ENCODE measurements around the gene JARID2.

JARID2 gene

DNA sequence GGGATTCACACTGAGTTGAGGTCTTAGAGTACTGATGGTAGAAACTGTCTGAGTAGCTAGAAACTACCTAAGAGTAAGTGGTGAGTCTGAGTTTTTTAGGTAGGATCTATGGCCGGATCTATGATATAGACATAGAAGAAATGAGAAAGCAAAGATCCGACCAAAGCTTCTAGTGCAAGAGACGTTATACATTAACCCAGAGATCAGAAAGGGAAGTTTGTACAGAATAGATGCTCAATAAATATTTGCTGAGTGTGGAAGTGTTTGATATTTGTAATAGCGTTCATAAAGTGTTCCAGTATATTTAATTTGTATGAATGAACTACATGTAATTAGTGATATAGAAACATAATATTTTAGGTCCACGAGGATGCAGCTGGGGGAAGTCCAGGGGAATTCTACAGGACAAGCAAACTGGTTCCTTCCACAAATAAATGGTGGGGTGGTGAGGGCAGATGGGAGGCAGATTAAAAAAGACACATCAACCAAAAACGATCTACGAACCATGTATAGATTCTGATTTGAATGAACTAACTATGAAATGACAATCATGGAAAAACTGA, 31.9 kb upstream of the JARID2 start:
- no peaks in the 10 kb centered on the region for H3K36me3 ChIP-seq
- no peak overlapping the region for H3K4me3 ChIP-seq (ENCODE audit: low read depth, low read length)
- H3K27ac ChIP-seq, result no peak overlapping the region
- DNase-seq, result no peak
- no peaks in the 10 kb centered on the region for H3K27me3 ChIP-seq (ENCODE audit: insufficient read depth, low read depth, severe bottlenecking)
- H3K9me3 ChIP-seq (ENCODE audit: severe bottlenecking), result peaks cover 2% of the 10 kb centered on the region
- TF ChIP-seq, protein P1, sequence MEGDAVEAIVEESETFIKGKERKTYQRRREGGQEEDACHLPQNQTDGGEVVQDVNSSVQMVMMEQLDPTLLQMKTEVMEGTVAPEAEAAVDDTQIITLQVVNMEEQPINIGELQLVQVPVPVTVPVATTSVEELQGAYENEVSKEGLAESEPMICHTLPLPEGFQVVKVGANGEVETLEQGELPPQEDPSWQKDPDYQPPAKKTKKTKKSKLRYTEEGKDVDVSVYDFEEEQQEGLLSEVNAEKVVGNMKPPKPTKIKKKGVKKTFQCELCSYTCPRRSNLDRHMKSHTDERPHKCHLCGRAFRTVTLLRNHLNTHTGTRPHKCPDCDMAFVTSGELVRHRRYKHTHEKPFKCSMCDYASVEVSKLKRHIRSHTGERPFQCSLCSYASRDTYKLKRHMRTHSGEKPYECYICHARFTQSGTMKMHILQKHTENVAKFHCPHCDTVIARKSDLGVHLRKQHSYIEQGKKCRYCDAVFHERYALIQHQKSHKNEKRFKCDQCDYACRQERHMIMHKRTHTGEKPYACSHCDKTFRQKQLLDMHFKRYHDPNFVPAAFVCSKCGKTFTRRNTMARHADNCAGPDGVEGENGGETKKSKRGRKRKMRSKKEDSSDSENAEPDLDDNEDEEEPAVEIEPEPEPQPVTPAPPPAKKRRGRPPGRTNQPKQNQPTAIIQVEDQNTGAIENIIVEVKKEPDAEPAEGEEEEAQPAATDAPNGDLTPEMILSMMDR (IDR thresholded peaks at IDR 0.05; ENCODE audit: low read depth, low read length), result no peak

DNA sequence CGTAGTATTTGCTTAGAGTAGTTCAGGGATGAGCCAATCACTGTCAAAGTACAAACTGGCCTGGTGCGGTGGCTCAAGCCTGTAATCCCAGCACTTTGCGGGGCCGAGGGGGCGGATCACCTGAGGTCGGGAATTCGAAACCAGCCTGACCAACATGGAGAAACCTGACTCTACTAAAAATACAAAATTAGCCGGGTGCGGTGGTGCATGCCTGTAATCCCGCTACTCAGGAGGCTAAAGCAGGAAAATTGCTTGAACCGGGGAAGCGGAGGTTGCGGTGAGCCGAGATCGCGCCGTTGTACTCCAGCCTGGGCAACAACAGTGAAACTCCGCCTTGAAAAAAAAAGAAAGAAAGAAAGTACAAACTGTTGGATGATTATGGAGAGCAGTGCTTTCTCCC, 27.5 kb upstream of the JARID2 start:
- Histone ChIP-seq H3K36me3 (no peaks in the 10 kb centered on the region), H3K27ac (no peak overlapping the region), H3K4me3 (ENCODE audit: low read depth, low read length) (no peak overlapping the region), H3K9me3 (ENCODE audit: severe bottlenecking) (peaks cover 3% of the 10 kb centered on the region), H3K27me3 (ENCODE audit: insufficient read depth, low read depth, severe bottlenecking) (no peaks in the 10 kb centered on the region)
- DNase-seq, result peak; percentile 30
- TF ChIP-seq, protein P1 (IDR thresholded peaks at IDR 0.05; ENCODE audit: low read depth, low read length), result no peak

DNA sequence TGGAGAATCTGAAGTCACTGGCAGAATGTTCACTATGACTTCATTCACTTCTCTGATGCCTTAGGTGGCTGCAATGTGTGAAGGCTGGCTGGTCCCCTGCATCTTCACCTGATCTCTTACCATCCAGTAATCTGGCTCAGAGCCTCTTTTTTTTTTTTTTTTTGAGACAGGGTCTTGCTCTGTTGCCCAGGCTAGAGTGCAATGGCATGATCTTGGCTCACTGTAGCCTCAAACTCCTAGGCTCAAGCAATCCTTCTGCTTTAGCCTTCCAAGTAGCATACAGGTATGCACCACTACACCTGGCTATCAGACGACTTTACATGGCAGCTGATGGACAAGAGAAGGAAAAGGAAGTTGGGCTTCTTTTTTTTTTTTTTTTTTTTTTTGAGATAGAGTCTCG, 25.8 kb upstream of the JARID2 start:
- TF ChIP-seq, protein P1 (IDR thresholded peaks at IDR 0.05; ENCODE audit: low read depth, low read length), result no peak
- Histone ChIP-seq H3K27ac (no peak overlapping the region), H3K27me3 (ENCODE audit: insufficient read depth, low read depth, severe bottlenecking) (no peaks in the 10 kb centered on the region), H3K36me3 (no peaks in the 10 kb centered on the region), H3K9me3 (ENCODE audit: severe bottlenecking) (peaks cover 3% of the 10 kb centered on the region), H3K4me3 (ENCODE audit: low read depth, low read length) (no peak overlapping the region)
- DNase-seq, result no peak

DNA sequence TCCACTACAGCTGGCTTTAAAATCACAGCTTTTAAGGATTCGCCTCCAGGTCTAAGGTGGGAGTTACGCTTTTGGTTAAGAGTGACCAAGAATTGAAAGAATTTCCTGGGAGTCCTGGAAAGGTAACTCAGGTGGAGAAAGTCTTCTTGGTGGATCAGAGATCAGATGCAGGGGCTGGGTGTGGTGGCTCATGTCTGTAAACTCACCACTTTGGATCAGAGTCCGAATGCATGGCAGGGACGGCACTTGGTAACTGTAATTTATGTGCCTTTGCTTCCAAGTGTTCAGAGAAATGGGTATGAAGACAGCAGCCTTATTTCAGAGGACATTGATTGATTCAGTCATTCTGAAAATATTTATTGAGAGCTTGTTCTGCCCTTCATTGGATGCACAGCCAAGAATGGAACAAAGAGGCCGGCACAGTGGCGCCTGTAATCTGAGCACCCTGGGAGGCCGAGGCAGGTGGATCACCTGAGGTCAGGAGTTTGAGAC, 18.0 kb upstream of the JARID2 start:
- no peaks in the 10 kb centered on the region for H3K27me3 ChIP-seq (ENCODE audit: insufficient read depth, low read depth, severe bottlenecking)
- no peak for DNase-seq
- no peak overlapping the region for H3K27ac ChIP-seq
- no peaks in the 10 kb centered on the region for H3K36me3 ChIP-seq
- TF ChIP-seq, protein P1 (IDR thresholded peaks at IDR 0.05; ENCODE audit: low read depth, low read length), result no peak
- H3K4me3 ChIP-seq (ENCODE audit: low read depth, low read length), result no peak overlapping the region
- no peaks in the 10 kb centered on the region for H3K9me3 ChIP-seq (ENCODE audit: severe bottlenecking)

DNA sequence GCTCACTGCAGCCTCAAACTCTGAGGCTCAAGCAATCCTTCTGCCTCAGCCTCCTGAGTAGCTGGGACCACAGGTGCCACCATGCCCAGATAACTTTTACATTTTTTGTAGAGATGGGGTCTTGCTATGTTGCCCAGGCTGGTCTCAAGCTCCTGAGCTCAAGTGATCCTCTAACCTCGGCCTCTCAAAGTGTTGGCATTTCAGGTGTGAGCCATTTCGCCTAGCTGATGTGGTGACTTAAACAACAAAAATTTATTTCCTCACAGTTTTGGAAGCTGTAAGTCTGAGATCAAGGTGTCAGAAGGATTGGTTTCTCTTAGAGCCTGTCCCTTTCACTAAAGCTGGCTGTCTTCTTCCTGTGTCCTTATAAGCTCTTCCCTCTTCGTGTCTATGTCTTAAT, 15.0 kb upstream of the JARID2 start:
- H3K4me3 ChIP-seq (ENCODE audit: low read depth, low read length), result no peak overlapping the region
- DNase-seq, result no peak

More for the DNA sequence above, 15.0 kb upstream of the JARID2 start:
- no peak overlapping the region for H3K27ac ChIP-seq
- TF ChIP-seq, protein P1 (IDR thresholded peaks at IDR 0.05; ENCODE audit: low read depth, low read length), result no peak
- no peaks in the 10 kb centered on the region for H3K27me3 ChIP-seq (ENCODE audit: insufficient read depth, low read depth, severe bottlenecking)
- H3K36me3 ChIP-seq, result no peaks in the 10 kb centered on the region
- H3K9me3 ChIP-seq (ENCODE audit: severe bottlenecking), result no peaks in the 10 kb centered on the region
